Upper lobe of left lung (tissue), 4 donors: ENCODE data around the gene SNAI1.

Experiments used
- CTCF ChIP-seq, 6 experiments: fragments of 450-650 bp in 4 of 6; fragments of 200-600 bp in 2 of 6; sonication (generic) in 2 of 6; IDR thresholded peaks; one replicate each; pipeline ENCODE4 v1.5.1; 2016 to 2019; ENCODE audit warnings: antibody characterized with exemption in 6 of 6
- POLR2A ChIP-seq, 4 donors: fragments of 450-650 bp; IDR thresholded peaks; one replicate each; pipeline ENCODE4 v1.5.1; 2016 to 2017; ENCODE audit warnings: antibody characterized with exemption in 4 of 4, mild to moderate bottlenecking in 2 of 4

- TF ChIP-seq CTCF (IDR thresholded peaks at IDR 0.05) (no peak), POLR2A (IDR thresholded peaks at IDR 0.05) (peak in 1 of 4 donors; percentile 18)
These were observed 505 bp downstream of the SNAI1 start for GRCh38 chr20:49983123-49983847.
